Karpas-422 (cell line): Measurements from ENCODE around the gene LBX2. TPM values are rescaled to one million over a fixed set of nuclear protein-coding genes. Genes with fewer than 3 reads are reported as not detected.
"Not testable (repeated sequence)": the region's sequence is repeated elsewhere in the genome, so short reads cannot be mapped to it uniquely, and the experiment has no call there.

ENCODE experiments used
- DNase-seq: peaks from one replicate; pipeline ENCODE4 v3.0.0-alpha.2; 2015
- H2AFZ ChIP-seq: fragments of 200-600 bp; sonication (generic); 2 replicates; pipeline ENCODE4 v1.6.1; 2014; ENCODE audit warnings: antibody characterized with exemption, low read length, mixed read lengths
- H3K27ac ChIP-seq: fragments of 200-600 bp; sonication (generic); 2 replicates; pipeline ENCODE4 v1.5.1; 2014; ENCODE audit warnings: mild to moderate bottlenecking, low read length, moderate library complexity
- H3K27me3 ChIP-seq: fragments of 200-600 bp; sonication (generic); 2 replicates; pipeline ENCODE4 v1.6.1; 2014; ENCODE audit warnings: low read length, mixed read lengths
- H3K36me3 ChIP-seq: fragments of 200-600 bp; sonication (generic); 2 replicates; pipeline ENCODE4 v1.6.1; 2014; ENCODE audit warnings: low read length, mixed read lengths; ENCODE audit not compliant: insufficient read depth
- H3K4me1 ChIP-seq: fragments of 200-600 bp; sonication (generic); 2 replicates; pipeline ENCODE4 v1.6.1; 2014; ENCODE audit warnings: mild to moderate bottlenecking, low read length, mixed read lengths
- H3K4me2 ChIP-seq: fragments of 200-600 bp; sonication (generic); 2 replicates; pipeline ENCODE4 v1.6.1; 2014; ENCODE audit warnings: low read length, low read depth, mild to moderate bottlenecking; ENCODE audit not compliant: poor library complexity, severe bottlenecking
- H3K4me3 ChIP-seq: fragments of 200-600 bp; sonication (generic); 2 replicates; pipeline ENCODE4 v1.5.1; 2014; ENCODE audit warnings: mild to moderate bottlenecking, antibody characterized with exemption, low read length, mixed read lengths
- H3K79me2 ChIP-seq: fragments of 200-600 bp; sonication (generic); 2 replicates; pipeline ENCODE4 v1.6.1; 2014; ENCODE audit warnings: mild to moderate bottlenecking, low read length, mixed read lengths
- H3K9ac ChIP-seq: fragments of 200-600 bp; sonication (generic); 2 replicates; pipeline ENCODE4 v1.6.0; 2014; ENCODE audit warnings: low read length
- H3K9me2 ChIP-seq: fragments of 200-600 bp; sonication (generic), shearing (Covaris generic); replicated peaks from 2 replicates; pipeline ENCODE4 v1.6.0; 2014; ENCODE audit warnings: mild to moderate bottlenecking, low read length, moderate library complexity; ENCODE audit not compliant: insufficient read depth
- H3K9me3 ChIP-seq: fragments of 300-700, 200-600 bp; sonication (generic); 2 replicates; pipeline ENCODE4 v1.6.1; 2014; ENCODE audit warnings: low read length, mixed read lengths
- H4K20me1 ChIP-seq: fragments of 200-600 bp; sonication (generic); 2 replicates; pipeline ENCODE4 v1.6.1; 2014; ENCODE audit warnings: mild to moderate bottlenecking, antibody characterized with exemption, low read length, low read depth; ENCODE audit not compliant: insufficient read depth
- total RNA-seq: library from RNA; depleted of rRNA; stranded (reverse); fragments of >200 nt; shearing (Covaris generic); gene quantifications from 2 replicates; pipeline ENCODE4 v1.2.3, GENCODE V29; 2014; ENCODE audit warnings: low replicate concordance

LBX2 gene
- total RNA-seq, 1 experiment from 2014 or later = 7.2 TPM

- Histone ChIP-seq H4K20me1 (peaks cover 4% of the 10 kb centered on the region; the same call in 1 of the 2 replicates), H3K4me1 (peaks cover 39% of the 10 kb centered on the region), H2AFZ (no peak overlapping the region), H3K9me3 (no peaks in the 10 kb centered on the region), H3K79me2 (peaks cover 44% of the 10 kb centered on the region), H3K4me3 (no peak overlapping the region), H3K4me2 (no peak overlapping the region), H3K36me3 (peaks cover 12% of the 10 kb centered on the region), H3K9ac (no peak overlapping the region), H3K9me2 (no peaks in the 10 kb centered on the region), H3K27me3 (no peaks in the 10 kb centered on the region), H3K27ac (no peak overlapping the region)
- DNase-seq = peak; percentile 65
Measured at GRCh38 chr2:74461187-74462053, 38.0 kb downstream of the LBX2 start.

- Histone ChIP-seq H3K36me3 (peaks cover 12% of the 10 kb centered on the region), H3K79me2 (peaks cover 46% of the 10 kb centered on the region), H3K9ac (peak overlapping the region; percentile 90; the same call in 1 of the 2 replicates), H3K4me1 (peaks cover 42% of the 10 kb centered on the region)
- not testable (repeated sequence) for H3K9me3 ChIP-seq, DNase-seq, H3K9me2 ChIP-seq, H3K4me3 ChIP-seq, H3K27ac ChIP-seq, H3K4me2 ChIP-seq, H2AFZ ChIP-seq, H3K27me3 ChIP-seq, H4K20me1 ChIP-seq
Measured at GRCh38 chr2:74460187-74460586, 39.2 kb downstream of the LBX2 start.

- not testable (repeated sequence) for H3K27me3 ChIP-seq, H4K20me1 ChIP-seq, H2AFZ ChIP-seq, H3K9me3 ChIP-seq, H3K9me2 ChIP-seq
- peak overlapping the region; percentile 93 for H3K4me2 ChIP-seq
- H3K79me2 ChIP-seq = peaks cover 41% of the 10 kb centered on the region
- H3K4me3 ChIP-seq = peak overlapping the region; percentile 89
- H3K27ac ChIP-seq = peak overlapping the region; percentile 28; the same call in 1 of the 2 replicates
- peaks cover 43% of the 10 kb centered on the region for H3K4me1 ChIP-seq
- peaks cover 12% of the 10 kb centered on the region for H3K36me3 ChIP-seq
- H3K9ac ChIP-seq = peak overlapping the region; percentile 90
- DNase-seq = peak; percentile 64
Measured at GRCh38 chr2:74459503-74460118, 39.8 kb downstream of the LBX2 start.

DNA sequence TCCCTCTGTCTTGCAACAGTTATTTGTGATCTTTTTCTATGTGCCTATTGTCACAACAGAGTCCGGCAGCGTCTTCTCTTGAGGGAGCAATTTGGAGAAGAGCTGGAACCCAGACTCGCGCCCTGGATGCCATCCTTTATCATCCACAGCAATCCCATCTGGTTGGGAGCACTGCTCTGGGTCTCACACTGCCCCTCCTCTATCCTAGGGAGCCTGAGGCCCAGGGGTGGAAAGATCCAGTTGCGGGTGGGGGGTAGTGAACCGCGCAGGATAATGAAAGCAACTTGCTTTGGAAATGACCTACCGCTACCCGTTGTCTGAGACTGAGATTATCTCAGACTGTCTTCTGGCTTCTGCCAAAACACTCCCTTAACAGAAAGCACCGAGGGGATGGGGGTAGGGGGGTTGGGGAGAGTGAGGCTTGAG, 40.5 kb downstream of the LBX2 start:
- no peak overlapping the region for H2AFZ ChIP-seq
- H3K4me2 ChIP-seq = peak overlapping the region; percentile 93
- peaks cover 12% of the 10 kb centered on the region for H3K36me3 ChIP-seq
- H3K9ac ChIP-seq = peak overlapping the region; percentile 90
- peak overlapping the region; percentile 55 for H3K27ac ChIP-seq
- peak; percentile 62 for DNase-seq
- H3K9me3 ChIP-seq = no peaks in the 10 kb centered on the region
- peaks cover 34% of the 10 kb centered on the region for H3K79me2 ChIP-seq
- no peaks in the 10 kb centered on the region for H3K27me3 ChIP-seq
- peak overlapping the region; percentile 89 for H3K4me3 ChIP-seq
- peaks cover 43% of the 10 kb centered on the region for H3K4me1 ChIP-seq
- H3K9me2 ChIP-seq = no peaks in the 10 kb centered on the region
- 0 out of 2 replicates have a peak, but pooled peaks cover 4% of the 10 kb centered on the region for H4K20me1 ChIP-seq

- peak within 1 kb of the TSS; percentile 89 for H3K4me3 ChIP-seq
- peaks cover 41% of the 10 kb centered on the region for H3K4me1 ChIP-seq
- H3K27me3 ChIP-seq = no peaks in the 10 kb centered on the region
- no peaks in the 10 kb centered on the region for H3K9me2 ChIP-seq
- H3K9ac ChIP-seq = peak within 1 kb of the TSS; percentile 94
- H3K79me2 ChIP-seq = peaks cover 32% of the 10 kb centered on the region
- H3K9me3 ChIP-seq = no peaks in the 10 kb centered on the region
- DNase-seq = peak; percentile 100
- H3K36me3 ChIP-seq = peaks cover 12% of the 10 kb centered on the region
- H2AFZ ChIP-seq = peak within 1 kb of the TSS; percentile 72; the same call in 1 of the 2 replicates
- peak within 1 kb of the TSS; percentile 94 for H3K4me2 ChIP-seq
- 0 out of 2 replicates have a peak, but pooled peaks cover 4% of the 10 kb centered on the region for H4K20me1 ChIP-seq
- H3K27ac ChIP-seq = peak within 1 kb of the TSS; percentile 91
Measured at GRCh38 chr2:74458132-74458937, 41.1 kb downstream of the LBX2 start, which contains the start of gene WBP1. TSS of gene WBP1 (plus strand) at chr2:74458438. CDS start at chr2:74458603, 165 bp downstream.

DNA sequence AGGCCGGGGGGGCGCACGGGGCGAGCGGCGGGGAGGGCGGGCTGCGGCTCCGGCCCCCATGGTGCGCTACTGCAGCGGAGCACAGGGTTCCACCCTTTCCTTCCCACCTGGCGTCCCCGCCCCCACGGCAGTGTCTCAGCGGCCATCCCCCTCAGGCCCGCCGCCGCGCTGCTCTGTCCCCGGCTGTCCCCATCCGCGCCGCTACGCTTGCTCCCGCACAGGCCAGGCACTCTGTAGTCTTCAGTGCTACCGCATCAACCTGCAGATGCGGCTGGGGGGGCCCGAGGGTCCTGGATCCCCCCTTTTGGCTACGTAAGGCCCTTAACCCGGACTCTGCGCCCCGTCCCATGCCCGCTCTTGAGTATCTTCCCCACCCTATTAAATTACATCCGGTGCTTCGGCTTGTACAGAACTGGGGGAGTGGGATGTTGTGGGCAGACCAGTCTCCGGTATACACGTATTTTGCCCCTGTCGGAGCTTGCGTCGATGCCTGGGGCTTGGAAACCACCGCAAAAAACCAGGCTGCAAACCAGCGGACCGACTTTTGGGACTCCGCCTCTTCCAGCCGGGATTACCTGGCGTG, 41.8 kb downstream of the LBX2 start:
- DNase-seq = peak; percentile 95
- H2AFZ ChIP-seq = peak overlapping the region; percentile 72; the same call in 1 of the 2 replicates
- H3K79me2 ChIP-seq = peaks cover 25% of the 10 kb centered on the region
- peak overlapping the region; percentile 78 for H3K4me3 ChIP-seq
- peak overlapping the region; percentile 91 for H3K27ac ChIP-seq
- no peaks in the 10 kb centered on the region for H3K9me3 ChIP-seq
- peak overlapping the region; percentile 94 for H3K9ac ChIP-seq
- no peaks in the 10 kb centered on the region for H4K20me1 ChIP-seq
- peaks cover 5% of the 10 kb centered on the region; the same call in 1 of the 2 replicates for H3K36me3 ChIP-seq
- peak overlapping the region; percentile 94 for H3K4me2 ChIP-seq
- H3K9me2 ChIP-seq = no peaks in the 10 kb centered on the region
- no peaks in the 10 kb centered on the region for H3K27me3 ChIP-seq
- peaks cover 36% of the 10 kb centered on the region for H3K4me1 ChIP-seq

DNA sequence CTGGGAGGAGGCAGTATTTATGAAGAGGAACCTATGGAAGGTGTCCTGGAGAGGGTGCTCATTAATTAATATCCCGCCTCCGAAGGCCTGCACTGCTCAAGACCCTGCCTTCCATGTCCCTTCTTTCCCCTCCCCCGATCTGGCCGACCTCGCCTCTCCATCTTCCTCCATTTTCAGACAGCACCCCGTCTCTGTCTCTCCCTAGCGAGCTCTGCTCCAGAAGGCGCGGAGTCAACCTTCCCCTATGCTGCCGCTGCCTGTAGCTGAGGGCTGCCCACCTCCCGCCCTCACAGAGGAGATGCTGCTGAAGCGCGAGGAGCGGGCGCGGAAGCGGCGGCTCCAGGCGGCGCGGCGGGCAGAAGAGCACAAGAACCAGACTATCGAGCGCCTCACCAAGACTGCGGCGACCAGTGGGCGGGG, 42.3 kb downstream of the LBX2 start:
- H3K4me1 ChIP-seq = peaks cover 36% of the 10 kb centered on the region
- peak overlapping the region; percentile 94 for H3K4me2 ChIP-seq
- H4K20me1 ChIP-seq = no peaks in the 10 kb centered on the region
- H2AFZ ChIP-seq = no peak overlapping the region
- H3K9me2 ChIP-seq = no peaks in the 10 kb centered on the region
- peak overlapping the region; percentile 91 for H3K27ac ChIP-seq
- H3K27me3 ChIP-seq = no peaks in the 10 kb centered on the region
- no peak for DNase-seq
- peak overlapping the region; percentile 78 for H3K4me3 ChIP-seq
- no peaks in the 10 kb centered on the region for H3K36me3 ChIP-seq
- H3K79me2 ChIP-seq = peaks cover 25% of the 10 kb centered on the region
- peak overlapping the region; percentile 94 for H3K9ac ChIP-seq
- H3K9me3 ChIP-seq = no peaks in the 10 kb centered on the region
